Hepatocyte (in vitro differentiated cells): ENCODE data around the gene NHSL2.

Experiments used
- CTCF ChIP-seq: fragments of 200-600 bp; sonication (generic); IDR thresholded peaks from 2 replicates; pipeline ENCODE4 v1.5.1; 2016; ENCODE audit warnings: antibody characterized with exemption, mild to moderate bottlenecking; ENCODE audit not compliant: poor library complexity
- EZH2 ChIP-seq: fragments of 200-600 bp; sonication (generic); IDR thresholded peaks from 2 replicates; pipeline ENCODE4 v1.6.1; 2016; ENCODE audit warnings: antibody characterized with exemption, mild to moderate bottlenecking, borderline replicate concordance

GRCh38 chrX:71917621-71918343, 7.1 kb downstream of the NHSL2 start:
- TF ChIP-seq CTCF (no peak), EZH2 (no peak)
